Measurements from ENCODE around the gene AXIN2.

AXIN2 gene

GRCh38 chr17:65599650-65600049 is 38.2 kb upstream of the AXIN2 start:
- DNase-seq (ENCODE audit: low spot score) = no peak
- no peak for TF ChIP-seq CTCF (IDR thresholded peaks at IDR 0.05; ENCODE audit: extremely low read depth, missing control alignments)

DNA sequence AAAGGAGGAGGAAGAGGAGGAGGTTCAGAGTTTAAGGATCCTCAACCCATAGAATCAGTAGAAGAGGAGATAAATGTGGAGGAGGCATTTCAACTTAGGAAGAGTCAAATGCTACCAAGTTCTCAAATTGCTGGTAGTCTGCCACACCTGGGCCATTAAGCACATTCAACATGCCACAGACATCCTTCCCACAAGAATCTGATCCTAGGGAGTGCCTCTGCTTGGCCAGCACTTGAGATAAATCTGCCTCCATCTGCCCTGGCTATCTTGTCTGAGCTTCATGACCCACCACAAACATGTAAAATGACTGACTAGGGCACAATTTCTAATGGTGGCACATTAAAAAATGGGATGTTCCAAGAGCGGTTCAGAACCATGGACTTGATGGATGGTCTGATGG is 37.3 kb upstream of the AXIN2 start:
- DNase-seq (ENCODE audit: low spot score) = no peak
- TF ChIP-seq CTCF (IDR thresholded peaks at IDR 0.05; ENCODE audit: extremely low read depth, missing control alignments) = no peak

DNA sequence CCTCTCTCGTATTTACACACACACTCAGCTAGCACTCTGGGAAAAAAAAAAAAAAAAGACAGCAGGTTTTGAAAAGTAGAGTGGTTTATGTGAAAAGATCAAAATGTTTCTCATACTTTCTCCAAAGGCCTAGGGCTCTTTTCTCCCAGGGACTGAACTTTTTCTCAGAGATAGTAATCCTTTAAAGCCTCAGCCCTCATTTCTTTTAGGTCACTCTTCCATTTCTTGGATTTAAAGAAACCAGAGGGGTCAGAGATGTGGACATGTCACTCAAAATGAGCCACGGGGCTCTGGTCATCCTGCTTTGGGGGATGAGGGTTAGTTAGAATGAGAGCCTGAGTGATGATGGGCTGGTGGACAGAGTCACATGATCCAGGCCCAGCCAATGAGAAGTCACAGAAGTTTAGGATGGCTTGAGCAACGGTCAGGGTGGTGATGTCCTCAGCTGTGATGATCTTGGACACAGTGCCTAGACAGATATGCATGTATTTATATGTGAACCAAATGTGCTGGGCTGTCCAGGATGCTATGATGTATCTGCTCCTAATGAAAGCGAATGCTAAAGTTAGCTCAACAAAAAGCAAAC is 33.7 kb upstream of the AXIN2 start:
- no peak for TF ChIP-seq CTCF (IDR thresholded peaks at IDR 0.05; ENCODE audit: extremely low read depth, missing control alignments)
- no peak for DNase-seq (ENCODE audit: low spot score)

- no peak for DNase-seq (ENCODE audit: low spot score)
- TF ChIP-seq CTCF (IDR thresholded peaks at IDR 0.05; ENCODE audit: extremely low read depth, missing control alignments) = no peak
Observed at GRCh38 chr17:65593855-65594845, 32.7 kb upstream of the AXIN2 start.

DNA sequence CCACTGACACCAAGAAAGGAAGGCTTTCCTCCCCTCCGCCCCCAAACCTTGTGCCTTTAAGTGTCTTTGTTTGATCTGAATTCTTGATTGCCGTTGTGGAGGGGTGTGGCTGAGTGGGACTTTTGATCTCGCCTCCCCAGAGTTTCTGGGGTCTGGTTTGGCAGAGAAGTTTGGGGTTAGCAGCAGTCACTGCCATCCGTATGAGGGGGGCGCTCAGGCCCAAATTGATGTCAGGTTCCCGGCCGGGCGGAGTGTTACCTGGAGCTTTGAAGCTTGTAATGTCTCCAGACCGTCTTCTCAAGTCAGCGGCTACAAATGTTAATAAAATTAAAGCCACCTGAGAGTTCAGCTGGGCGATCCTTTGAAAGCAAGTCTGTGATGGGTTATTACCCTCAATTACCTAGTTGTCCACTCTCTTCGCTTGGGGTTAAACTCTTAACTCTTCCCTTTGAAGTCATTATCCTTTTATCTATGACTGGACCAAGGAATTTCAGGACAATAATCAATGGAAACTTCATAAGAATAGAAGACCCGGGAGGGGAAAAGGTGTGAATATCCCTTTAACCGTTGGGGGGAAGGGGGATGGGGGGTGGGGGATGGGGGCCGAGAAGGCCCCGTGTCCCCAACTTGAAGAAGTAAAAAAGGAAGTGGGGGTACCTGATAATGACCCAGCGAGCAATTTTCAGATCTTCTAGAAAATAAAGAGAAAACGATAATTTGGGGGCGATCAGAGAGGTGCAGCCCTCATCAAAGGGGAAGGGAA is 31.8 kb upstream of the AXIN2 start:
- no peak for TF ChIP-seq CTCF (IDR thresholded peaks at IDR 0.05; ENCODE audit: extremely low read depth, missing control alignments)
- no peak for DNase-seq (ENCODE audit: low spot score)

GRCh38 chr17:65592125-65592965 is 30.9 kb upstream of the AXIN2 start:
- TF ChIP-seq CTCF (IDR thresholded peaks at IDR 0.05; ENCODE audit: extremely low read depth, missing control alignments) = no peak
- DNase-seq (ENCODE audit: low spot score) = no peak
